Dermis microvascular lymphatic vessel endothelial cell (primary cell): Measurements from ENCODE around the gene BCAN. TPM values are rescaled to one million over a fixed set of nuclear protein-coding genes. Genes with fewer than 3 reads are reported as not detected.
"Not testable (repeated sequence)": the region's sequence is repeated elsewhere in the genome, so short reads cannot be mapped to it uniquely, and the experiment has no call there.

ENCODE experiments used
- DNase-seq, 2 donors: peaks; one replicate each; pipeline versions ENCODE4 v3.0.0 to v3.0.0-alpha.2; 2010; ENCODE audit warnings: low read depth in 2 of 2
- total RNA-seq: library from RNA; depleted of rRNA; stranded (reverse); fragments of >200 nt; gene quantifications from 2 replicates; pipeline ENCODE4 v1.2.1, GENCODE V29; 2014

Gene BCAN
- total RNA-seq, result not detected in 2 replicates

- no peak for DNase-seq
These were observed at the start of gene BCAN for GRCh38 chr1:156641761-156642264. Gene BCAN (plus strand): TSS chr1:156642117. CDS start chr1:156646055, 3,938 bp downstream.

DNA sequence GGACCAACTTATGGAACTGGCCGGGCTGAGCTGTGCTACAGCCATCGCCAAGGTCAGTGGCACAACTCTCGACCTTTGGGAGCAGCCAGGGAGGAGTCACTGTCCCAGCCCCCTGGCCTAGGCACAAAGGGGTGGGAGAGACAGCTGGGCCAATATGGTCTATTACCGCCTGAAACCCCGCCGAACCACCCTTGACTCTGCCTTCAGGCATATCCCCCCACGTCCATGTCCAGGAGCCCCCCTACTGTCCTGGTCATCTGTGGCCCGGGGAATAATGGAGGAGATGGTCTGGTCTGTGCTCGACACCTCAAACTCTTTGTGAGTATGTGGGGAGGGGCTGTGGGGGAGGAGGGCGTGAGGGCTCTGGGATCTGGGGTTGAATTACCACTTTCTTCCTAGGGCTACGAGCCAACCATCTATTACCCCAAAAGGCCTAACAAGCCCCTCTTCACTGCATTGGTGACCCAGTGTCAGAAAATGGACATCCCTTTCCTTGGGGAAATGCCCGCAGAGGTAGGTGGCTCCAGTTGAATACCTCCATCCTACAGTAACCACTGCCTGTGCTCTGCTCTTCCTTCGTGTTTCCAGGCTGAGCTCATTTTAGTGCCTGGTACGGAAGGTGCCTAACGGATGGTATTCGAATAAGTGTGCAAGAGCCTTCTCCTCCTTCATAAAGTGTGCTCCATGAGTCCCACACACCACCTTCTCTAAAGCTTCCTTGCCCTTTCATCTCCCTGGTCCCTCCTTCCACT, 49.6 kb upstream of the BCAN start:
- no peak for DNase-seq

GRCh38 chr1:156592910-156593660, 48.8 kb upstream of the BCAN start:
- DNase-seq, result peak; percentile 58 to 93

- DNase-seq, result no peak
These were observed 48.3 kb upstream of the BCAN start for GRCh38 chr1:156593661-156593989.

DNA sequence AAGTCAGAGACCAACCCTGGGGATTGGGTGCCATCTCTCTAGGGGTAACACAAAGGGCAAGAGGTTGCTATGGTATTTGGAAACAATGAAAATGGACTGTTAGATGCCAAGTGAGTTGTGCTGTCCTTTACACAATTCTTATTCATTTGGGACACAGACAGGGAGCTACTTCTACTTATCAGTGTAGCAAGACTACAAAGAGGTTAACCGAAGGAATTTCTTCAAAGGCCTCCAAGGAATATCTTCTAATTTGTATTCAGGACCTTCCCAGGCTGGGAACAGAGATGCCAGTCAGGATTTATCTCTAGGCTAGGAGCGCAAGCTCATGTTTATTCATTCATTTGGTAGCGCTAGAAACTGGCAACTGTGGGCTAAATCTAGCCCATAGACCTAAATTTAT, 47.7 kb upstream of the BCAN start:
- no peak for DNase-seq

DNA sequence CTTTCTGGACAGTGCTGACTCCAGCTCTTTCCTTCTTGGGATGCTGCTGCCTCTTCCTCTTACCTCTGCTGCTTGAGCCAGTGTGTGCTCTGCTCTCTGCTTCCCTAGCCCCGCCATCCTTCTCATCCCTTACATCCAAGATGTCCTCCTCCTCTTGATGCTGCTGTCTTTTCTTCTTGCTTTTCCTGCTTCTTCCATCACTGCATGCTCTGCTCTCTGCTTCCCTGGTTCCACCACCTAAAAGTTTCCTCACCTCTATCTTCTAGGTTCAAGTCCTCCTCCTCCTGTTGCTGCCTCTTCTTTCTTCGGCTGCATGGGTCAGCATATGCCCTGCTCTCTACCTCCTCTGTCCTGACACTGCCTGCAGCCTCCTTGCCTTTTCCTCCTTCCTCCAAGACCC, 46.9 kb upstream of the BCAN start:
- no peak for DNase-seq

DNA sequence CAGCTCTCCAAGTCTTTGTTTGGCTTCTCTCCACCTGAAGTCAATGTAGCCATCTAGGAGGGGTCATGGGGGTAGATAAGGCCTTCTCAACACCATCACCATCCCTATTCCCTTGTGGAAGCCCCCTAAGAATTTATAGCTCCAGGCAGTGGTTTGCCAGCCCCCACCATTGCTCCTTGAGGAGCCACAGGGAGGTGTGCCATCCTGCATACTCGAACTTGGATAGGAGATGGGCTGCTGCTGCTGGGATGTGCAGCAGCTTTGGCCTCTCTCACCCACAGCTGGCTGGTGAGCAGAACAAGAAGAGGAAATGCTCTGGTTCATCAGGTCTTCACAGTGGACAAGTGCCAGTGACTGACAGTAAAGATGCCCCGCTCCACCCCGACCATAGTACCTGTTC, 45.5 kb upstream of the BCAN start:
- DNase-seq, result no peak

GRCh38 chr1:156598125-156598524, 43.8 kb upstream of the BCAN start:
- DNase-seq, result no peak

- no peak for DNase-seq
These were observed 43.0 kb upstream of the BCAN start for GRCh38 chr1:156598731-156599432.

DNA sequence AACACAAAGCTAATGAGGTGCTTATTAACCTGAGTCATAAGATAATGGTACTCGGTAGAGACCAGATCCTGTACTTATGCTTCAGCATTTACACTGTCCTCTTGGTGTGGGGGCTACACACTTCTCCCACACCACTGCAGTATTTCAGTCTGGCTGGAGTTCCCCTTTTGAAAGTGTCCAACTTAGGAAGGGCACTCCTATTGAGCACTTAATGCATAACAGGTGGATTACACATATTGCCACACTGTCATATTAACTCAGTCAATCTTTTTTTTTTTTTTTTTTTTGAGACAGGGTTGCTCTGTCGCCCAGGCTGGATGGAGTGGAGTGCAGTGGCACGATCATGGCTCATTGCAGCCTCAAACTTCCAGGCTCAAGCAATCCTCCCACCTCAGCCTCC, 42.1 kb upstream of the BCAN start:
- DNase-seq, result peak in 1 of 2 donors; percentile 21

GRCh38 chr1:156600733-156601121, 41.2 kb upstream of the BCAN start:
- DNase-seq, result no peak

GRCh38 chr1:156601122-156601830, 40.6 kb upstream of the BCAN start, which contains the start of gene GPATCH4:
Gene GPATCH4 (minus strand): TSS chr1:156601479.
- peak; percentile 66 to 83 for DNase-seq

DNA sequence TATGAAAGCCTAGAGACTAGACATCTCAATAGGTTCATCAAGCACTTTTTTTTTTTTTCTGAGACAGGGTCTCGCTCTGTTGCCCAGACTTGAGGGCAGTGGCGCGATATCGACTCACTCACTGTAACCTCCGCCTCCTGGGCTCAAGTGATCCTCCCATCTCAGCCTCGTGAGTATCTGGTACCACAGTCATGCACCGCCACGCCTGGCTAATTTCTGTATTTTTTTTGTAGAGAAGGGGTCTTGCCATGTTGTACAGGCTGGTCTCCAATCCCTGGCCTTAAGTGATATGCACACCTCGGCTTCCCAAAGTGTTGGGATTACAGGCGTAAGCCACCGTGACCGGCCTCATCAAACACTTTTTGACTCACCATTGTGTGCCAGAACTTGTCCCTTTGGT, 40.0 kb upstream of the BCAN start:
- DNase-seq, result no peak

GRCh38 chr1:156602557-156602993, 39.3 kb upstream of the BCAN start:
- peak in 1 of 2 donors; percentile 23 for DNase-seq

GRCh38 chr1:156607344-156607743, 34.6 kb upstream of the BCAN start:
- DNase-seq, result not testable (repeated sequence)

DNA sequence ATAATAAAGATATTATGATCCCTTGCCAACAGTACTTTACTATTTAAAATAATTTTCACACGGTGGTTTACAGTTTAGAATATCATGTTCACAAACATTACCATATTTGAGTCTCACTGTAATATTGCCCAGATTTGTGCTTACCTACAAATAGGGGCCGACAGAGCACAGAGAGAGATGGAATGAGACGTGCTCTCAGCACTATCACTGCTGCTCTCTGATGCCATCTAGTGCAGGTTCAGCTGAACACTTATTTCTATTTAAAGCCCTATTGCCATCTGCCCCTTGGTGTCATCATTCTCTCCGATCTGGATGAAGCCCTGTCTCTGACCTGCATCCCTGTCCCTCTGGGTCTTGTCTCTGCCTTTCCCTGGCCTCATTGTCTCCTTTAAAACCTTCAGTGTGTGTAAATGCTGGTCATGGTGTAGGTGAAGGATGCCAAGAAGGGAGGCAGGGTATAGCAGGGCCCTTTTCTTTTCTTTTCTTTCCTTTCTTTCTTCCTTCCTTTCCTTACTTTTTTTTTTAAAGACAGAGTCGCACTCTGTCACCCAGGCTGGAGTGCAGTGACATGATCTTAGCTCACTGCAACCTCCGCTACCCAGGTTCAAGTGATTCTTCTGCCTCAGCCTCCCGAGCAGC, 33.8 kb upstream of the BCAN start:
- peak; percentile 78 to 81 for DNase-seq

- peak in 1 of 2 donors; percentile 42 for DNase-seq
These were observed 32.9 kb upstream of the BCAN start for GRCh38 chr1:156608981-156609380.

DNA sequence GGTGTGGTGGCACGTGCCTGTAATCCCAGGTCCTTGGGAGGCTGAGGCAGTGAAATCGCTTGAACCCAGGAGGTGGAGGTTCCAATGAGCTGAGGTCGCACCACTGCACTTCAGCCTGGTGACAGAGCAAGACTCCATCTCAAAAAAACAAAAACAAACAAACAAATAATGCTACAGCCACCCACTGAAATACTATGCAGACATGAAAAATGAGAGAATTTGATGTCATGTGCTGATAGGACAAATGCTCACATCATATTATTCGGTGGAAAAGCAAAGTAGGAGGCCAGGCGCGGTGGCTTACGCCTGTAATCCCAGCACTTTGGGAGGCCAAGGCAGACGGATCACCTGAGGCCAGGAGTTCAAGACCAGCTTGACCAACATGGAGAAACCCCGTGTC, 31.8 kb upstream of the BCAN start:
- not testable (repeated sequence) for DNase-seq

DNA sequence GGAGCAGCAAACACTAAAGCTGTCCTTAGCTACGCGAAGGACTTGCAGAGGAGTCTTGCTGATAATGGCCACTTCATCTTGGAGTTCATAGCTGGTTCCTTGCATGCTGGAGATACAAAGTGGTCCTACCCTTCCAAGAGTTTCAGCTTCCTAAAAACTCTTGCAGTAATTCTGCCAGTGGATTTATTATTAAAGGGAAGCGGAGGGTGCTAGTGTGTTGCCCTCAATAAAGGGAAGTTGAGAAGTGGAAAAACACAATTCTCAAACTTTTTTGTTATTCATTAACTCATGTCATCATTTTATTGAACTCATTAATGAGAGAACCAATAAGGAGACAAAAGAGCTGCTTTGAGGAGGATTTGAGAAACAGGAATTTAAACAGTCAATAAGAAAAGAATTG, 29.3 kb upstream of the BCAN start:
- DNase-seq, result no peak

GRCh38 chr1:156615946-156616345, 26.0 kb upstream of the BCAN start:
- DNase-seq, result no peak

GRCh38 chr1:156616463-156616862, 25.5 kb upstream of the BCAN start:
- peak in 1 of 2 donors; percentile 63 for DNase-seq
